ENCODE measurements around the gene GPR162. TPM values are rescaled to one million over a fixed set of nuclear protein-coding genes. Genes with fewer than 3 reads are reported as not detected.

Gene GPR162
- polyA plus RNA-seq, 2 of the 4 experiments (the other 2 are of a cell fraction), result 1.7 to 1.8 TPM

DNA sequence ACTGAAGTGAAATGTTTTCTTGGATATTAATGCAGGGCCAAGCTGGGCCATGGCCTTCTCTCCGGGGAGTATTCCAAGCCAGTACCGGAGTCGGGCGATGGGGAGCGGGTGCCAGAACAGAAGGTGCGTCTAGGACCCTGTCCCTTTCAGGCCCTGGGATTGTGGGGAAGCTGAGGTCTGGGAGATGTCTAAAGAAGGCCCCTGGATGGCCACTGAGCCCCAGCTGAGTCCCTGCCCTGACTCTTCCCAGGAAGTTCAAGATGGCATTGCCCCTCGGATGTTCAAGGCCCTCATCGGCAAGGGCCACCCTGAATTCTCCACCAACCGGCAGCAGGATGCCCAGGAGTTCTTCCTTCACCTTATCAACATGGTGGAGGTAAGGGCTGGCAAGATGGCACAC, 38.5 kb downstream of the GPR162 start:
- ChIA-PET POLR2A (no interaction called here), CTCF (interaction anchor here (0.8 to 2.8 kb wide), 6 partner anchors 10 to 106 kb away, joined by 3 to 14 read pairs (median 6); partner anchors contain the start of gene SPSB2)
- no peak for FAIRE-seq
- Histone ChIP-seq H3K4me2 (no peak overlapping the region), H3K4me1 (no peaks in the 10 kb centered on the region), H3K4me3 (no peak overlapping the region), H3K27ac (no peak overlapping the region), H3K9me3 (no peaks in the 10 kb centered on the region)
- no peak for ATAC-seq
- no peak for DNase-seq (ENCODE audit: low read depth in 1 of 2, low spot score in 1 of 2)
- TF ChIP-seq, protein P1, sequence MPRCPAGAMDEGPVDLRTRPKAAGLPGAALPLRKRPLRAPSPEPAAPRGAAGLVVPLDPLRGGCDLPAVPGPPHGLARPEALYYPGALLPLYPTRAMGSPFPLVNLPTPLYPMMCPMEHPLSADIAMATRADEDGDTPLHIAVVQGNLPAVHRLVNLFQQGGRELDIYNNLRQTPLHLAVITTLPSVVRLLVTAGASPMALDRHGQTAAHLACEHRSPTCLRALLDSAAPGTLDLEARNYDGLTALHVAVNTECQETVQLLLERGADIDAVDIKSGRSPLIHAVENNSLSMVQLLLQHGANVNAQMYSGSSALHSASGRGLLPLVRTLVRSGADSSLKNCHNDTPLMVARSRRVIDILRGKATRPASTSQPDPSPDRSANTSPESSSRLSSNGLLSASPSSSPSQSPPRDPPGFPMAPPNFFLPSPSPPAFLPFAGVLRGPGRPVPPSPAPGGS (IDR thresholded peaks at IDR 0.05), result no peak
- TF ChIP-seq CHD4 (IDR thresholded peaks at IDR 0.05; ENCODE audit: borderline replicate concordance) (no peak), MAFK (IDR thresholded peaks at IDR 0.05; ENCODE audit: partially characterized antibody) (no peak), NR3C1 (IDR thresholded peaks at IDR 0.05) (no peak), EHMT2 (IDR thresholded peaks at IDR 0.05; ENCODE audit: low read depth) (no peak), RNF2 (IDR thresholded peaks at IDR 0.05; ENCODE audit: borderline replicate concordance, low read depth) (no peak), TP53 (CRISPR knock-in tag; IDR thresholded peaks at IDR 0.05) (no peak), BHLHE40 (IDR thresholded peaks at IDR 0.05; ENCODE audit: low read depth, low read length) (no peak), RCOR1 (IDR thresholded peaks at IDR 0.05; ENCODE audit: low read depth, low read length) (no peak), POLR2A (IDR thresholded peaks at IDR 0.05; ENCODE audit: low read length) (no peak), ESRRA (IDR thresholded peaks at IDR 0.05; ENCODE audit: borderline replicate concordance, low read length) (no peak), FOSB (CRISPR knock-in tag; IDR thresholded peaks at IDR 0.05) (no peak), EHF (CRISPR knock-in tag; IDR thresholded peaks at IDR 0.05) (no peak)
- TF ChIP-seq, protein P2, sequence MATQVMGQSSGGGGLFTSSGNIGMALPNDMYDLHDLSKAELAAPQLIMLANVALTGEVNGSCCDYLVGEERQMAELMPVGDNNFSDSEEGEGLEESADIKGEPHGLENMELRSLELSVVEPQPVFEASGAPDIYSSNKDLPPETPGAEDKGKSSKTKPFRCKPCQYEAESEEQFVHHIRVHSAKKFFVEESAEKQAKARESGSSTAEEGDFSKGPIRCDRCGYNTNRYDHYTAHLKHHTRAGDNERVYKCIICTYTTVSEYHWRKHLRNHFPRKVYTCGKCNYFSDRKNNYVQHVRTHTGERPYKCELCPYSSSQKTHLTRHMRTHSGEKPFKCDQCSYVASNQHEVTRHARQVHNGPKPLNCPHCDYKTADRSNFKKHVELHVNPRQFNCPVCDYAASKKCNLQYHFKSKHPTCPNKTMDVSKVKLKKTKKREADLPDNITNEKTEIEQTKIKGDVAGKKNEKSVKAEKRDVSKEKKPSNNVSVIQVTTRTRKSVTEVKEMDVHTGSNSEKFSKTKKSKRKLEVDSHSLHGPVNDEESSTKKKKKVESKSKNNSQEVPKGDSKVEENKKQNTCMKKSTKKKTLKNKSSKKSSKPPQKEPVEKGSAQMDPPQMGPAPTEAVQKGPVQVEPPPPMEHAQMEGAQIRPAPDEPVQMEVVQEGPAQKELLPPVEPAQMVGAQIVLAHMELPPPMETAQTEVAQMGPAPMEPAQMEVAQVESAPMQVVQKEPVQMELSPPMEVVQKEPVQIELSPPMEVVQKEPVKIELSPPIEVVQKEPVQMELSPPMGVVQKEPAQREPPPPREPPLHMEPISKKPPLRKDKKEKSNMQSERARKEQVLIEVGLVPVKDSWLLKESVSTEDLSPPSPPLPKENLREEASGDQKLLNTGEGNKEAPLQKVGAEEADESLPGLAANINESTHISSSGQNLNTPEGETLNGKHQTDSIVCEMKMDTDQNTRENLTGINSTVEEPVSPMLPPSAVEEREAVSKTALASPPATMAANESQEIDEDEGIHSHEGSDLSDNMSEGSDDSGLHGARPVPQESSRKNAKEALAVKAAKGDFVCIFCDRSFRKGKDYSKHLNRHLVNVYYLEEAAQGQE (IDR thresholded peaks at IDR 0.05), result no peak
- 94% methylated on average over 9 of the region's 9 CpGs for WGBS (ENCODE audit: missing lambda C conversion rate)

DNA sequence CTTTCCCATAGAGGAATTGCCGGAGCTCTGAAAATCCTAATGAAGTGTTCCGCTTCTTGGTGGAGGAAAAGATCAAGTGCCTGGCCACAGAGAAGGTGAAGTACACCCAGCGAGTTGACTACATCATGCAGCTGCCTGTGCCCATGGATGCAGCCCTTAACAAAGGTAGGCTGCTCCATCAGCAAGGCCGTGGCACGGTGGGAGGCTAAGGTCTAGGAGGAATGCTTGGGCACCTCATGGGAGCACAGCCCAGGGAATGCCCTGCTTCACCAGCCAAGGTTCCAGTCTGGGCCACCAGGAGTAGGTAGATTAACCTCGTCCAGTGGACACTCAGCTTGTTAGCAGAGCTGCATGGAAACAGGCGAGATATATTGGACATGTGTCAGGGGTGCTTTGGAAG, 39.3 kb downstream of the GPR162 start:
- 93% methylated on average over 7 of the region's 7 CpGs for WGBS (ENCODE audit: missing lambda C conversion rate)
- FAIRE-seq (no peak), ATAC-seq (no peak), DNase-seq (ENCODE audit: low read depth in 1 of 2, low spot score in 1 of 2) (no peak)
- H3K9me3 ChIP-seq, result no peaks in the 10 kb centered on the region
- ChIA-PET CTCF (interaction anchor here (0.8 to 2.5 kb wide), 9 partner anchors 8 to 101 kb away, joined by 3 to 10 read pairs (median 4); partner anchors contain the start of genes SPSB2 and USP5), POLR2A (interaction anchor here (1.6 kb wide), 1 partner anchor 9 kb away, joined by 10 read pairs; the partner anchor contains the start of genes CDCA3 and USP5)
- H3K4me1 ChIP-seq, result no peaks in the 10 kb centered on the region
- no peak overlapping the region for H3K4me2 ChIP-seq
- H3K27ac ChIP-seq, result no peak overlapping the region
- no peak overlapping the region for H3K4me3 ChIP-seq
- TF ChIP-seq, protein P3, sequence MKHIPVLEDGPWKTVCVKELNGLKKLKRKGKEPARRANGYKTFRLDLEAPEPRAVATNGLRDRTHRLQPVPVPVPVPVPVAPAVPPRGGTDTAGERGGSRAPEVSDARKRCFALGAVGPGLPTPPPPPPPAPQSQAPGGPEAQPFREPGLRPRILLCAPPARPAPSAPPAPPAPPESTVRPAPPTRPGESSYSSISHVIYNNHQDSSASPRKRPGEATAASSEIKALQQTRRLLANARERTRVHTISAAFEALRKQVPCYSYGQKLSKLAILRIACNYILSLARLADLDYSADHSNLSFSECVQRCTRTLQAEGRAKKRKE (CRISPR knock-in tag; IDR thresholded peaks at IDR 0.05; ENCODE audit: low read depth), result no peak
- TF ChIP-seq MAZ (IDR thresholded peaks at IDR 0.05; ENCODE audit: borderline replicate concordance, low read depth, low read length), result no peak

DNA sequence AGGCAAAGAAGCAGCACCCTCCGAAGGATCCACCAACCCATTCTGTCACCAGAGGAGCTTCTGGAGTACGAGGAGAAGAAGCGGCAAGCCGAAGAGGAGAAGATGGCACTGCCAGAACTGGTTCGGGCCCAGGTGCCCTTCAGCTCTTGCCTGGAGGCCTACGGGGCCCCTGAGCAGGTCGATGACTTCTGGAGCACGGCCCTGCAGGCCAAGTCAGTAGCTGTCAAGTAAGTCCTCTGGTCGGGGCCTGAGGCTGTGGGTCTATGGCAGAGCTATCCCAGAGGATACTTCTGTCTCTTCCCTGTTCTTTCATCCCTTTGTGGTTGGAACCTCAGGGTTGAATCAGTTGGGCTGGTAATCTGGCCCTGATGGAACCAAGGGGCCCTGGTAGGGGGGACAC, 39.8 kb downstream of the GPR162 start:
- FAIRE-seq, result no peak
- DNase-seq (ENCODE audit: low read depth in 1 of 2, low spot score in 1 of 2), result no peak
- no peak overlapping the region for H3K4me2 ChIP-seq
- H3K9me3 ChIP-seq, result no peaks in the 10 kb centered on the region
- 94% methylated on average over 9 of the region's 9 CpGs for WGBS (ENCODE audit: missing lambda C conversion rate)
- H3K27ac ChIP-seq, result no peak overlapping the region
- TF ChIP-seq, protein P4, sequence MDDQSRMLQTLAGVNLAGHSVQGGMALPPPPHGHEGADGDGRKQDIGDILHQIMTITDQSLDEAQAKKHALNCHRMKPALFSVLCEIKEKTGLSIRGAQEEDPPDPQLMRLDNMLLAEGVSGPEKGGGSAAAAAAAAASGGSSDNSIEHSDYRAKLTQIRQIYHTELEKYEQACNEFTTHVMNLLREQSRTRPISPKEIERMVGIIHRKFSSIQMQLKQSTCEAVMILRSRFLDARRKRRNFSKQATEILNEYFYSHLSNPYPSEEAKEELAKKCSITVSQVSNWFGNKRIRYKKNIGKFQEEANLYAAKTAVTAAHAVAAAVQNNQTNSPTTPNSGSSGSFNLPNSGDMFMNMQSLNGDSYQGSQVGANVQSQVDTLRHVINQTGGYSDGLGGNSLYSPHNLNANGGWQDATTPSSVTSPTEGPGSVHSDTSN (IDR thresholded peaks at IDR 0.05), result no peak
- TF ChIP-seq HDAC2 (IDR thresholded peaks at IDR 0.05) (no peak), ZFP36 (IDR thresholded peaks at IDR 0.05; ENCODE audit: borderline replicate concordance, partially characterized antibody) (no peak), HOXB13 (CRISPR knock-in tag; IDR thresholded peaks at IDR 0.05; ENCODE audit: low read depth) (no peak), KDM5A (IDR thresholded peaks at IDR 0.05) (no peak), FOSB (CRISPR knock-in tag; IDR thresholded peaks at IDR 0.05) (no peak), EHF (CRISPR knock-in tag; IDR thresholded peaks at IDR 0.05) (no peak), EHMT2 (IDR thresholded peaks at IDR 0.05; ENCODE audit: low read depth) (no peak), GATA3 (IDR thresholded peaks at IDR 0.05; ENCODE audit: borderline replicate concordance) (no peak)
- TF ChIP-seq, protein P5, sequence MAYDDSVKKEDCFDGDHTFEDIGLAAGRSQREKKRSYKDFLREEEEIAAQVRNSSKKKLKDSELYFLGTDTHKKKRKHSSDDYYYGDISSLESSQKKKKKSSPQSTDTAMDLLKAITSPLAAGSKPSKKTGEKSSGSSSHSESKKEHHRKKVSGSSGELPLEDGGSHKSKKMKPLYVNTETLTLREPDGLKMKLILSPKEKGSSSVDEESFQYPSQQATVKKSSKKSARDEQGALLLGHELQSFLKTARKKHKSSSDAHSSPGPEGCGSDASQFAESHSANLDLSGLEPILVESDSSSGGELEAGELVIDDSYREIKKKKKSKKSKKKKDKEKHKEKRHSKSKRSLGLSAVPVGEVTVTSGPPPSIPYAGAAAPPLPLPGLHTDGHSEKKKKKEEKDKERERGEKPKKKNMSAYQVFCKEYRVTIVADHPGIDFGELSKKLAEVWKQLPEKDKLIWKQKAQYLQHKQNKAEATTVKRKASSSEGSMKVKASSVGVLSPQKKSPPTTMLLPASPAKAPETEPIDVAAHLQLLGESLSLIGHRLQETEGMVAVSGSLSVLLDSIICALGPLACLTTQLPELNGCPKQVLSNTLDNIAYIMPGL (CRISPR knock-in tag; IDR thresholded peaks at IDR 0.05; ENCODE audit: borderline replicate concordance), result no peak
- ChIA-PET POLR2A (interaction anchor here (1.6 kb wide), 1 partner anchor 10 kb away, joined by 10 read pairs; the partner anchor contains the start of genes CDCA3 and USP5), CTCF (interaction anchor here (0.6 to 2.5 kb wide), 10 partner anchors 9 to 100 kb away, joined by 3 to 10 read pairs (median 4); partner anchors contain the start of genes SPSB2 and USP5)
- peaks cover 3% of the 10 kb centered on the region for H3K4me1 ChIP-seq
- ATAC-seq, result no peak
- no peak overlapping the region for H3K4me3 ChIP-seq
